Suppressor macrophage (primary cell): ENCODE results near the gene DEAF1.
"Not testable (repeated sequence)": the region's sequence is repeated elsewhere in the genome, so short reads cannot be mapped to it uniquely, and the experiment has no call there.

ENCODE experiments used
- DNase-seq, 4 experiments: peaks; one replicate each; pipeline ENCODE4 v3.0.0-alpha.2; 2020 to 2022

DEAF1 gene

GRCh38 chr11:701741-702461, 6.9 kb upstream of the DEAF1 start:
- no peak for DNase-seq

GRCh38 chr11:699753-700152, 4.7 kb upstream of the DEAF1 start:
- DNase-seq, result no peak

- DNase-seq, result no peak
Measured at GRCh38 chr11:699116-699508, 4.1 kb upstream of the DEAF1 start.

GRCh38 chr11:698493-699115, 3.6 kb upstream of the DEAF1 start:
- no peak for DNase-seq

- peak in 3 of 4 experiments; percentile 24 to 34 (median 31) for DNase-seq
Measured at GRCh38 chr11:697811-698311, 2.8 kb upstream of the DEAF1 start.

- peak; percentile 60 to 89 (median 85) for DNase-seq
Measured at GRCh38 chr11:696955-697491, 2.0 kb upstream of the DEAF1 start.

- peak; percentile 99 to 100 (median 100) for DNase-seq
Measured at GRCh38 chr11:695538-696248, 671 bp upstream of the DEAF1 start, which contains the start of gene TMEM80. Gene TMEM80 (plus strand): TSS chr11:695816. CDS start chr11:695828, 12 bp downstream.

- no peak for DNase-seq
Measured at GRCh38 chr11:695288-695537, 191 bp upstream of the DEAF1 start.

GRCh38 chr11:693887-694562, 997 bp downstream of the DEAF1 start:
- peak in 1 of 4 experiments; percentile 19 for DNase-seq

GRCh38 chr11:693415-693831, 1.6 kb downstream of the DEAF1 start:
- peak in 3 of 4 experiments; percentile 31 to 42 (median 42) for DNase-seq

- DNase-seq, result no peak
Measured at GRCh38 chr11:692824-693414, 2.1 kb downstream of the DEAF1 start.

- no peak for DNase-seq
Measured at GRCh38 chr11:691710-692590, 3.1 kb downstream of the DEAF1 start.

GRCh38 chr11:690738-691633, 4.0 kb downstream of the DEAF1 start:
- DNase-seq, result no peak

- not testable (repeated sequence) for DNase-seq
Measured at GRCh38 chr11:690244-690643, 4.8 kb downstream of the DEAF1 start.

- no peak for DNase-seq
Measured at GRCh38 chr11:689625-690024, 5.4 kb downstream of the DEAF1 start.

- DNase-seq, result no peak
Measured at GRCh38 chr11:688681-689080, 6.3 kb downstream of the DEAF1 start.

- no peak for DNase-seq
Measured at GRCh38 chr11:687751-688150, 7.3 kb downstream of the DEAF1 start.

- DNase-seq, result no peak
Measured at GRCh38 chr11:686451-687243, 8.4 kb downstream of the DEAF1 start.

GRCh38 chr11:680970-681369, 14.1 kb downstream of the DEAF1 start:
- no peak for DNase-seq
